Subcutaneous abdominal adipose tissue (tissue), 5 donors: ENCODE results near the gene LZTS2.
A peak's percentile ranks its signal among the peaks of the same experiment; 100 is the strongest.

ENCODE experiments used
- H3K27ac ChIP-seq: one replicate; pipeline ENCODE4 v1.7.0; 2013; ENCODE audit warnings: low read depth, mild to moderate bottlenecking, inconsistent platforms, low read length, moderate library complexity
- H3K27me3 ChIP-seq, 5 donors: one replicate each; pipeline ENCODE4 v1.7.0; 2013; ENCODE audit warnings: low read length in 5 of 5, inconsistent platforms in 1 of 5; ENCODE audit not compliant: control insufficient read depth in 5 of 5, insufficient read depth in 4 of 5
- H3K36me3 ChIP-seq, 5 donors: one replicate each; pipeline ENCODE4 v1.7.0; 2013; ENCODE audit warnings: low read length in 5 of 5; ENCODE audit not compliant: control insufficient read depth in 5 of 5, insufficient read depth in 5 of 5
- H3K4me1 ChIP-seq, 5 donors: one replicate each; pipeline ENCODE4 v1.7.0; 2013; ENCODE audit warnings: low read length in 5 of 5, mild to moderate bottlenecking in 3 of 5, moderate library complexity in 1 of 5; ENCODE audit not compliant: control insufficient read depth in 5 of 5, insufficient read depth in 5 of 5
- H3K4me3 ChIP-seq, 5 donors: one replicate each; pipeline ENCODE4 v1.7.0; 2013; ENCODE audit warnings: low read length in 5 of 5, low read depth in 1 of 5
- H3K9ac ChIP-seq, 5 donors: one replicate each; pipeline ENCODE4 v1.7.0; 2013; ENCODE audit warnings: low read length in 5 of 5, mild to moderate bottlenecking in 4 of 5, moderate library complexity in 3 of 5
- H3K9me3 ChIP-seq, 5 donors: one replicate each; pipeline ENCODE4 v1.7.0; 2013; ENCODE audit warnings: low read length in 5 of 5; ENCODE audit not compliant: control insufficient read depth in 5 of 5
- donor health status: healthy.
- donor health status: healthy.
- donor health status: healthy.
- donor health status: healthy.
- donor health status: healthy.

LZTS2 gene

DNA sequence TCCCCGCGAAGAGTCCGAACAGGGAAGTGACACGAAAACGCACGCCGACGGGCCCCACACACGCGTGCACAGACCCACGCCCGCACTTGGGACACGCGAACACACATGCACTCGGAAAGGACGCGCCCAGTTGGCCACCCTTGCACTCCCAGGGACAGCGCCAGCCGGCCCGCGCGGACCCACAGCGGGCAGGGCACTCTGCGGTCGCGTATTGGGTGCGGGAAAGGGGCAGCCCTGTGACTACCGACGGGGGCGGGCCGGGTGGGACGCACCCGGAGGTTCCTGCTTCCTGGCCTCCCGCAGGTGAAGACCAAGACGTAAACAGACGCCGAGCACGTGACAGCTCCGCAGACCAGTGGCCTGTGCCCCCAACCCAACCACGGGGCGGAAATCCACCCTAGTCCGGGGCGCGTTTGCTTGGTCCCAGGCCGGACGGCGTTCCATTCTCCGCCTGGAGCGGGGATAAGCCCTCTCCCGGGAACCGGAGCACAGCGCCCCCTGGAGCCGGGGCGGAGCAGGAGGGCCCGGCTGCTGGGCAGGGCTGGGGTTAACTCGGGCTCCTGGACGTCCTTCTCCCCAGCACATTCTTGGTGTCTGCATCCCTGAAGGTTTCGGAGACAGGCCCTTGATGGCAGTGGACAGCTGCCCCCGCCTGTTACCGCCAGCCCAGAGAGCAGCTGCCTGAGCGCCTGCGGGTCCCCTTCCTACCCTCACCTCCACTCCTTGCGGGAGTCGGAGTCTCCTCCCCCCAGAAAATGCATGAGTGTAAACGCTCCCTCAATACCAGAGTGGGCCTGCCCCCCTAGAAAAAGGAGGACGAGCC, 2.0 kb upstream of the LZTS2 start:
- Histone ChIP-seq H3K9ac (peak overlapping the region; percentile 69 to 99 (median 92)), H3K27me3 (no peaks in the 10 kb centered on the region), H3K9me3 (no peaks in the 10 kb centered on the region), H3K4me3 (peak overlapping the region; percentile 69 to 93 (median 75)), H3K27ac (peak overlapping the region; percentile 91), H3K4me1 (peaks cover 16 to 56% (median 49%) of the 10 kb centered on the region in 5 donors), H3K36me3 (peaks cover 0 to 17% (median 9%) of the 10 kb centered on the region in 5 donors)

DNA sequence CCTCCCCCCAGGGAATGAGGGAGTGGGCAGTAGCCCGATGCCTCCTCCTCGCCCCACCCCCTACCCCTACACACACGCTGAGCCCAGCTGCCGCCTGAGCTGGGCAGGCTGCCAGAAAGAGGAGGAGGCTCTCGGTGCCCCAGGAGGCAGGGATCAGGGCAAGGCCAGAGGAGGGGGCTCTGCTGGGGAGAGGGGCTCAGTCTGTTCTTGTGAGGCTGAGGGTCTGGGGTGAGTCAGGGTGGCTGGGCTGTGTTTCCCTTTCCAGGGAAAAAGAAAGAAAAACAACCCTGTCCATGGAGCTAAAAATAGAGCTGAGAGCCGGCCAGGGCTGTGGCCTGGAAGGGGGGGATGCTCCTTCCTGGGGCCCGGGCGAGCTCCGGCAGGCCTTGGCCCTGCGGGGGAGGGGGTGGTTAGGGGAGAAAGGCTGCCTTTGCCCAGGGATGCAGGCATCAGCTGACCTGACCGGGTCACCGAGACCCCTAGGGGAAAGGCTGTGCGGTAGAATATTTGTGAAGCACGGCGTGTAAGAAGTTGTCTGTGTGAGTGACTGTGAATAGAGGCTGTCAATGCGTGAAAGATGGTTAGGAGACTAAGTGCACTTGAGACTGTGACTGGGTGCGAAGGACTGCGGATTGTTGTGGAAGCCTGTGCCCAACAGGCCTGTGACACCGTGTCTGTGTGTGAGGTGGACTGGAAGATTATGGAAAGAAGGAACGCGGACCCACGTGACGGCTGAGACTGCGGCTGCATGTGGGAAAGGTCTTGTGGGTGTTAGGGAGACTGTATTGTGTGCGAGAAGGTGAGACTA, 1.2 kb upstream of the LZTS2 start:
- peaks cover 0 to 20% (median 11%) of the 10 kb centered on the region in 5 donors for H3K36me3 ChIP-seq
- peak overlapping the region; percentile 69 to 99 (median 92) for H3K9ac ChIP-seq
- peak overlapping the region; percentile 91 for H3K27ac ChIP-seq
- H3K4me3 ChIP-seq: peak overlapping the region; percentile 72 to 93 (median 88)
- H3K9me3 ChIP-seq: no peaks in the 10 kb centered on the region
- peaks cover 16 to 64% (median 54%) of the 10 kb centered on the region in 5 donors for H3K4me1 ChIP-seq
- H3K27me3 ChIP-seq: no peaks in the 10 kb centered on the region

DNA sequence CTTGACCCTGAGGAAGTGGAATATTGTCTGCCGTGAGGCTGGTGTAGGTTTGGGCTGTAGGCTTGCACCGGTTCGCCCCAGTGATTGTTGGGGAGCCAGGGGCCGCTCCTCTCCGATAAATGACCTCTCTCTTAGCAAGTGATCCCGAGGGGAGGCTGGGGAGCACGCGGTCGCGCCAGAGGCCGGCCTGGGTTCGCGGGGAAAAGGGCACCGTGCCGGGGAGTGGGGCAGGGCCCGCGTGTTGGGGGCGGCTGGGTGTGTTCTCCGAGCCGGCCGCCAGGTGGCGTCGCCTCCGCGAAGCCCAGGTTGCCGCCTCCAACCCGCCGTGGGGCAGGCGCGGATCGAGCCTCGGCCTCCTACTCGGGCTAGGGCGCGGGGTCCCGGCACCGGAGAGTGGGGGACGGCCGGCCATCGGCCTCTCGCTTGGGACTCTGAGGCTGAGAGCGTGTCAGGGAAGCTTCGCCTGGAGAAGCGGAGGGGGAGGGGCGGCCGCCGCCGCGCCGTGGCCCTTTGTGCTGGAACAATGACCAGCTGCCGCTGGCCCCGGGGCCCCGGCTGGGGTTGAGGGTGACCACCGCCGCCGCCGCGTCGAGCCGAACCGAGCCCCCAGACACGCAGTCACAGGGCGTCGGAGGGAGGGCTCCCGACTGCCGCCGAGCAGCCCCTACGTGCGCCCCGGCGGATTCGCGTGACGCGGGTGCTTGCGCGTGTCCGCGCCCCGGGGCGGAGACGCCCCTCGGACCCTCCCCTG, 442 bp upstream of the LZTS2 start:
- Histone ChIP-seq H3K27me3 (no peaks in the 10 kb centered on the region), H3K4me3 (peak overlapping the region; percentile 72 to 93 (median 88)), H3K36me3 (peaks cover 0 to 21% (median 18%) of the 10 kb centered on the region in 5 donors), H3K9me3 (no peaks in the 10 kb centered on the region), H3K27ac (peak overlapping the region; percentile 91), H3K9ac (peak overlapping the region; percentile 69 to 99 (median 92)), H3K4me1 (peaks cover 16 to 72% (median 62%) of the 10 kb centered on the region in 5 donors)

DNA sequence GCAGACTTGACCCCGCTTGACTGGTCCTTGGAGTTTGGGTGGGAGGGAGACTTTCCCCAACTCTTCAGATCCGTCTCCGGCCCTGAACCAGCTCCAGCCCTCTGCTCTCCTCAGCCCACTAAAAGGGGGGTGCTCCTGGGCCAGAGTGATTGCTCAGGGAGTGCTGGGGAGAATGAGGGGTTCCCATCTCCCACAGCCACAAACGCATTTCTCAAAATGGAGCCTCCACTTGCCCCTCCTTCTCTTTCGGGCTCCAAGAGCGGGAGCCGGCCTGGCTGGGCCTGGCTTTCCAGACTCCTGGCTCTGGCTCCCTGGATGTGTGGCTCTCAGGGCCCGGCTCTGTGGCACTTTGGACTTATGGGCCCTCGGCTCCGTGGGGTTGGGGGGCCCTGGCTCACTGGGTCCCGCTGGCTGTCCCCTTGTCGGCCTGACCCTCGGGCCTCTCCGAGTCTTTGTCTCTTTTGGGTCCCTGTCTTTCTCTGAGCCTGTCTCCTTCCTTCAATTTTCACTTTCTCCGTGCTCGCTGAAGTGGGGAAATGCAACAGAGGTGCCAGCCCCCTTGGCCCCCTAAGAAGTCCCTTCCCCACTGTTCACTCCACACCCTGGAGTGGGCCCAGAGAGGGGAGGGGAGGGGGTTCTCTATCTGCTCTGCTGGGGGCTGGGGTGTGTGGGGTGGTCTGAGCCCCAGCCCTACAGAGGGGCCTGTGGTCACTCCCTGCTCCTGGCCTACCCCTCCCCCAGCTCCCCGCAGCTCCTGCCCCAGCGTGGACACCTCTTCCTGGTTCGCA, 713 bp downstream of the LZTS2 start:
- Histone ChIP-seq H3K4me3 (peak overlapping the region; percentile 91 to 97 (median 93)), H3K9me3 (no peaks in the 10 kb centered on the region), H3K27ac (peak overlapping the region; percentile 99), H3K36me3 (peaks cover 0 to 30% (median 24%) of the 10 kb centered on the region in 5 donors), H3K4me1 (peaks cover 16 to 82% (median 74%) of the 10 kb centered on the region in 5 donors), H3K27me3 (no peaks in the 10 kb centered on the region), H3K9ac (peak overlapping the region; percentile 93 to 99 (median 98))

DNA sequence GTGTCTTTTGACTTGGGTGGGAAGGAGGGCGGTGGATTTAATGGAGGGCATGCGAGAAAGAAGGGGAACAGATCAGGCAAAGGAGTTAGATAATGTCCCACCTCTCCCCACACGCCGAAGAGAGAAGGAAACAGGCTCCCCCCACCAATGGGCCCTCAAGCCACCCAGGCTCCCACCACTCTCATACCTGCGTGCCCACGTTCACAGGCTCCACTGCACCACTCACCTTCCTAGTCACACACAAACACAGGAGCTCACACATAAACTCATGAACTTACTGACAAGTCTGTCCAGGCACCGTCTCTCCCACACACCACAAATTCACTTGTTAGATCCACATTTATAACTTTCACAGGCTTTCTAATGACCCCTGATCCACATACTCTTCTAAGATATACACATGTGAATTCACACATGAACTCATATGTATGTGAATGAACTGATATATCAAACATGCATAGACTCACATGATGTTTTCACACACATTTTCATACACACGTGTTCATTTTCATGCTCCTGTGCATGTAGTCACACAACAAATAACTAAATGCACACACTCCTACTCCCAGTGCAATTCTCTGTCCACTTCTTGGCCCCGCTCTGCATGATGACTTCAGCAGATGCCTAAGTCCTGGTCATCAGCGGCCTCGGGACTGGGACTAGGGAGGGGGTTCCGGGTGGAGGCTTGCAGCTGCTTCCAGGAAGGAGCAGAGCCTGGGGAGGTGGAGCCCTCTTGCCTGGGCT, 1.5 kb downstream of the LZTS2 start:
- Histone ChIP-seq H3K27me3 (no peaks in the 10 kb centered on the region), H3K27ac (peak overlapping the region; percentile 99), H3K4me1 (peaks cover 16 to 85% (median 80%) of the 10 kb centered on the region in 5 donors), H3K36me3 (peaks cover 0 to 38% (median 31%) of the 10 kb centered on the region in 5 donors), H3K4me3 (peak overlapping the region; percentile 91 to 97 (median 93)), H3K9me3 (no peaks in the 10 kb centered on the region), H3K9ac (peak overlapping the region; percentile 93 to 99 (median 98))

DNA sequence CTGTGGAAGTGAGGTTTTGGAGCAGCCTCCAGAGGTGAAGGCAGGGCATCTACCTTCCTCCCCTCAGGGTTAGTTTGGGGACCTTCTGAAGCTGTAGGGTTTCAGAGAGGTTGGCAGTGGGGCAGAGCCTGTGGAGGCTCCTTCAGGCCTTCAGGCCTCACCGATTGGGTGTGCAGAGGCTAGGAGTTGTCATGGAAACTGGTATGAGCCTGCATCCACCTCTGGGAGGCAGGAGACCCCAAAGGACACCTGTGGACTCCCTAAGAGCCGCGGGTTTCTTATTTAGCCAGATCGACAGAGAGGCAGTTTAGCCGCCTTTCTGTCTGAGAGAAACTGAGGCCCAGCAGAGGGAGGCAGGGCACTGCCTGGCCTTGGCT, 2.0 kb downstream of the LZTS2 start:
- peak overlapping the region; percentile 99 for H3K27ac ChIP-seq
- peaks cover 0 to 44% (median 36%) of the 10 kb centered on the region in 5 donors for H3K36me3 ChIP-seq
- H3K9me3 ChIP-seq: no peaks in the 10 kb centered on the region
- peaks cover 16 to 80% (median 75%) of the 10 kb centered on the region in 5 donors for H3K4me1 ChIP-seq
- peak overlapping the region; percentile 53 to 99 (median 98) for H3K9ac ChIP-seq
- peak overlapping the region; percentile 10 to 97 (median 93) for H3K4me3 ChIP-seq
- no peaks in the 10 kb centered on the region for H3K27me3 ChIP-seq

DNA sequence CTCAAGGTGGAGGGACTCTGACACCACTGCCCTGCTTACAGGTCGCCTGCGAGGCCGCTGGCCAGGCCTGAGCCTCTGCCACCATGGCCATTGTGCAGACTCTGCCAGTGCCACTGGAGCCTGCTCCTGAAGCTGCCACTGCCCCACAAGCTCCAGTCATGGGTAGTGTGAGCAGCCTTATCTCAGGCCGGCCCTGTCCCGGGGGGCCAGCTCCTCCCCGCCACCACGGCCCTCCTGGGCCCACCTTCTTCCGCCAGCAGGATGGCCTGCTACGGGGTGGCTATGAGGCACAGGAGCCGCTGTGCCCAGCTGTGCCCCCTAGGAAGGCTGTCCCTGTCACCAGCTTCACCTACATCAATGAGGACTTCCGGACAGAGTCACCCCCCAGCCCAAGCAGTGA, 2.8 kb downstream of the LZTS2 start:
- peak overlapping the region in 3 of 5 donors; percentile 91 to 93 (median 93) for H3K4me3 ChIP-seq
- H3K4me1 ChIP-seq: peaks cover 16 to 82% (median 70%) of the 10 kb centered on the region in 5 donors
- peak overlapping the region; percentile 99 for H3K27ac ChIP-seq
- peaks cover 0 to 52% (median 44%) of the 10 kb centered on the region in 5 donors for H3K36me3 ChIP-seq
- no peaks in the 10 kb centered on the region for H3K9me3 ChIP-seq
- no peaks in the 10 kb centered on the region for H3K27me3 ChIP-seq
- H3K9ac ChIP-seq: peak overlapping the region in 4 of 5 donors; percentile 53 to 99 (median 98)

DNA sequence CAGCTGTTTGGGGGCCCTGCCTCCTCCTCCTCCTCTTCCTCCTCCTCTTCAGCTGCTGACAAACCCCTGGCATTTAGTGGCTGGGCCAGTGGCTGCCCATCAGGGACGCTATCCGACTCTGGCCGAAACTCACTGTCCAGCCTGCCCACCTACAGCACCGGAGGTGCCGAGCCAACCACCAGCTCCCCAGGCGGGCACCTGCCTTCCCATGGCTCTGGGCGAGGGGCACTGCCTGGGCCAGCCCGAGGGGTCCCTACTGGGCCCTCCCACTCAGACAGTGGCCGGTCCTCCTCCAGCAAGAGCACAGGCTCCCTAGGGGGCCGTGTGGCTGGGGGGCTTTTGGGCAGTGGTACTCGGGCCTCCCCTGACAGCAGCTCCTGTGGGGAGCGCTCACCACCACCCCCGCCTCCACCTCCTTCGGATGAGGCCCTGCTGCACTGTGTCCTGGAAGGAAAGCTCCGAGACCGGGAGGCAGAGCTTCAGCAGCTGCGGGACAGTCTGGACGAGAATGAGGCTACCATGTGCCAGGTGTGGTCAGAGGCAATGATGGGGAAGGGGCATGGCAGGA, 4.1 kb downstream of the LZTS2 start:
- no peaks in the 10 kb centered on the region for H3K27me3 ChIP-seq
- peaks cover 17 to 71% (median 59%) of the 10 kb centered on the region in 5 donors for H3K4me1 ChIP-seq
- peak overlapping the region; percentile 70 for H3K27ac ChIP-seq
- no peak overlapping the region for H3K4me3 ChIP-seq
- H3K36me3 ChIP-seq: peaks cover 0 to 52% (median 45%) of the 10 kb centered on the region in 5 donors
- peak overlapping the region in 1 of 5 donors; percentile 36 for H3K9ac ChIP-seq
- H3K9me3 ChIP-seq: no peaks in the 10 kb centered on the region
